HG02798 (cell line): Measurements from ENCODE around the gene CACNG1.
"Not testable (repeated sequence)": the region's sequence is repeated elsewhere in the genome, so short reads cannot be mapped to it uniquely, and the experiment has no call there.

ENCODE experiments used
- ATAC-seq: cut with Tn5 transposase; IDR thresholded peaks from one replicate; pipeline ENCODE4 v1.9.1; 2021; ENCODE audit warnings: mild to moderate bottlenecking; ENCODE audit not compliant: unreplicated experiment, poor library complexity

CACNG1 gene

GRCh38 chr17:67074781-67075180 lies 30.4 kb downstream of the CACNG1 start:
- ATAC-seq, result no peak

- no peak for ATAC-seq
These were observed 31.9 kb downstream of the CACNG1 start for GRCh38 chr17:67076290-67076689.

GRCh38 chr17:67078292-67078691 lies 33.9 kb downstream of the CACNG1 start:
- ATAC-seq, result no peak

GRCh38 chr17:67079491-67079890 lies 35.1 kb downstream of the CACNG1 start:
- ATAC-seq, result no peak

GRCh38 chr17:67080804-67081203 lies 36.5 kb downstream of the CACNG1 start:
- no peak for ATAC-seq

GRCh38 chr17:67082107-67082506 lies 37.8 kb downstream of the CACNG1 start:
- ATAC-seq, result peak; percentile 78

- no peak for ATAC-seq
These were observed 41.1 kb downstream of the CACNG1 start for GRCh38 chr17:67085406-67085805.

GRCh38 chr17:67088639-67089038 lies 44.3 kb downstream of the CACNG1 start:
- ATAC-seq, result no peak

GRCh38 chr17:67090341-67090740 lies 46.0 kb downstream of the CACNG1 start:
- no peak for ATAC-seq

GRCh38 chr17:67092291-67092690 lies 47.9 kb downstream of the CACNG1 start:
- ATAC-seq, result no peak

GRCh38 chr17:67092710-67093109 lies 48.4 kb downstream of the CACNG1 start:
- ATAC-seq, result not testable (repeated sequence)

GRCh38 chr17:67093348-67093747 lies 49.0 kb downstream of the CACNG1 start:
- no peak for ATAC-seq

- not testable (repeated sequence) for ATAC-seq
These were observed 50.9 kb downstream of the CACNG1 start for GRCh38 chr17:67095291-67095690.

- no peak for ATAC-seq
These were observed 51.4 kb downstream of the CACNG1 start for GRCh38 chr17:67095803-67096202.

- no peak for ATAC-seq
These were observed 52.3 kb downstream of the CACNG1 start for GRCh38 chr17:67096609-67097008.

GRCh38 chr17:67098006-67098405 lies 53.7 kb downstream of the CACNG1 start:
- no peak for ATAC-seq

- ATAC-seq, result not testable (repeated sequence)
These were observed 60.3 kb downstream of the CACNG1 start for GRCh38 chr17:67104641-67105040.

- no peak for ATAC-seq
These were observed 60.9 kb downstream of the CACNG1 start for GRCh38 chr17:67105213-67105612.
